Measurements from ENCODE around the gene CD300LF. TPM values are rescaled to one million over a fixed set of nuclear protein-coding genes. Genes with fewer than 3 reads are reported as not detected.

Gene CD300LF
- total RNA-seq, 1 experiment from 2014 or later, result 2.4 TPM

DNA sequence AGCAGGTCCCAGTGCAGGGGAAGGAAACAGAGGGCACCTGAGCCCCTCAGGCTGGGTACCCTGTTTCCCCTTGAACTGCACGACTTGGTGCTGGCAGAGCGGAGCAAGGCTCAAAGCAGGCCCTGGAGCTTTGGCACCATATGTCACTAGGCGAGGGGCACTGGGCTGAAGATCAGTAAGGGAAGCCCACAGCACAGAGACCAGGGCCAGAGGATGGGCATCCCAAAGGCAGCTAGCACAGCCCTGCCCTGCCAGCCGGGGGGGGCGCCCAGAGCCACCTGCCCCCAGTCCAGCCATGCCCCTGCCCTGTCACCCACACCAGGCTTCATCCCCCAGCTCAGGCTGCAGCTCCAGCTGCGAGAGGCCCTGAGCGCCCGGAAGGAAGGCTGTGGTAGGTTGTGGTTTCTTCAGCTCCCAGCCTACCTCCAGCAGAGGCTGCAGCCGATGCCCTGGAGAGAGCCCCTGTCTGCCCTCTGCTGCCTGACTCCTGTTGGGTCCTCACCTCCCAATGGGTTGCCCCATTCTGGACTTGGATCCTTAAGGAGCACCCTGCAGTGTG lies 46.6 kb upstream of the CD300LF start:
- CTCF ChIA-PET, result interaction anchor here (1.2 to 5.0 kb wide), 8 partner anchors 11 to 103 kb away, joined by 4 to 102 read pairs (median 11); partner anchors contain the start of genes NAT9, NHERF1 and RAB37

DNA sequence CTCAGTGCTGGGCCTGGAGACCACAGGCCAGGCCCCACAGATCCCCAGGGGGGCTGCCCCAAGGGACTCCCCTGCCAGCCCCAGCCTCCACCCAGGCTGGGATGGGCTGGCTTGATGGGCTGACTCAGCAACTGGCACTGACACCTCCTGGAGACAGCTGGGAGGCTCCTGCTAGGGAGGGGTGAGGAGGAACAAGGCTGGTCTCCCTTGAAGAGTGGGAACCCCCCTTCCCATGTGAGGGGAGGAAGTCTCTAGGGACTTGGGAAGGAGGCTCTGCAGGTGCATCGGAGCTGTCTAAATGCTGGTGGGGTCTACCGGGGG lies 46.1 kb upstream of the CD300LF start:
- intact Hi-C loops (cut with micrococcal nuclease; ENCODE audit: unreplicated experiment), result no loop called here
- peaks cover 41% of the 10 kb centered on the region for H3K4me1 Mint-ChIP-seq (ENCODE audit: low read depth, unreplicated experiment)
- no TSS peak for BruUV-seq (replicated peaks)
- Histone ChIP-seq H3K4me1 (peaks cover 69% of the 10 kb centered on the region), H3K36me3 (ENCODE audit: control insufficient read depth, insufficient read depth, low read length) (peaks cover 2% of the 10 kb centered on the region), H3K27me3 (replicated peaks; ENCODE audit: control insufficient read depth, insufficient read depth, low read length) (no peaks in the 10 kb centered on the region), H3K9me3 (no peaks in the 10 kb centered on the region), H3K4me3 (ENCODE audit: low read depth, low read length) (no peak overlapping the region)
- peak overlapping the region; percentile 94 for H3K27ac Mint-ChIP-seq (ENCODE audit: unreplicated experiment)
- CTCF ChIA-PET, result interaction anchor here (1.1 to 5.0 kb wide), 7 partner anchors 11 to 101 kb away, joined by 3 to 102 read pairs (median 14); partner anchors contain the start of genes NAT9, NHERF1 and RAB37
- H3K36me3 Mint-ChIP-seq (ENCODE audit: insufficient read depth, unreplicated experiment), result peaks cover 34% of the 10 kb centered on the region
- peak overlapping the region; percentile 69 for H3K4me3 Mint-ChIP-seq (ENCODE audit: unreplicated experiment)
- DNase-seq, result peak in 1 of 2 experiments; percentile 40
- POLR2A ChIA-PET, result interaction anchor here (0.6 to 2.3 kb wide), 3 partner anchors 9 to 23 kb away, joined by 3 to 40 read pairs (median 9); no protein-coding TSS in a partner anchor
- H3K9me3 Mint-ChIP-seq (ENCODE audit: unreplicated experiment), result no peaks in the 10 kb centered on the region
- no peaks in the 10 kb centered on the region for H3K27me3 Mint-ChIP-seq (ENCODE audit: insufficient read depth, unreplicated experiment)
- TF ChIP-seq, protein P1, sequence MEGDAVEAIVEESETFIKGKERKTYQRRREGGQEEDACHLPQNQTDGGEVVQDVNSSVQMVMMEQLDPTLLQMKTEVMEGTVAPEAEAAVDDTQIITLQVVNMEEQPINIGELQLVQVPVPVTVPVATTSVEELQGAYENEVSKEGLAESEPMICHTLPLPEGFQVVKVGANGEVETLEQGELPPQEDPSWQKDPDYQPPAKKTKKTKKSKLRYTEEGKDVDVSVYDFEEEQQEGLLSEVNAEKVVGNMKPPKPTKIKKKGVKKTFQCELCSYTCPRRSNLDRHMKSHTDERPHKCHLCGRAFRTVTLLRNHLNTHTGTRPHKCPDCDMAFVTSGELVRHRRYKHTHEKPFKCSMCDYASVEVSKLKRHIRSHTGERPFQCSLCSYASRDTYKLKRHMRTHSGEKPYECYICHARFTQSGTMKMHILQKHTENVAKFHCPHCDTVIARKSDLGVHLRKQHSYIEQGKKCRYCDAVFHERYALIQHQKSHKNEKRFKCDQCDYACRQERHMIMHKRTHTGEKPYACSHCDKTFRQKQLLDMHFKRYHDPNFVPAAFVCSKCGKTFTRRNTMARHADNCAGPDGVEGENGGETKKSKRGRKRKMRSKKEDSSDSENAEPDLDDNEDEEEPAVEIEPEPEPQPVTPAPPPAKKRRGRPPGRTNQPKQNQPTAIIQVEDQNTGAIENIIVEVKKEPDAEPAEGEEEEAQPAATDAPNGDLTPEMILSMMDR (IDR thresholded peaks at IDR 0.05; ENCODE audit: insufficient read depth in 1 of 2, low read depth in 1 of 2, low read length in 1 of 2, severe bottlenecking in 1 of 2, unreplicated experiment in 1 of 2), result no peak

More for the DNA sequence above, 46.6 kb upstream of the CD300LF start:
- H3K27me3 ChIP-seq (replicated peaks; ENCODE audit: control insufficient read depth, insufficient read depth, low read length), result no peaks in the 10 kb centered on the region
- peak overlapping the region; percentile 94 for H3K27ac Mint-ChIP-seq (ENCODE audit: unreplicated experiment)
- peaks cover 73% of the 10 kb centered on the region for H3K4me1 ChIP-seq
- intact Hi-C loops (cut with micrococcal nuclease; ENCODE audit: unreplicated experiment), result no loop called here
- peaks cover 37% of the 10 kb centered on the region for H3K36me3 Mint-ChIP-seq (ENCODE audit: insufficient read depth, unreplicated experiment)
- TF ChIP-seq, protein P1 (IDR thresholded peaks at IDR 0.05; ENCODE audit: insufficient read depth in 1 of 2, low read depth in 1 of 2, low read length in 1 of 2, severe bottlenecking in 1 of 2, unreplicated experiment in 1 of 2), result peak in 1 of 2 experiments; percentile 30
- no peaks in the 10 kb centered on the region for H3K9me3 Mint-ChIP-seq (ENCODE audit: unreplicated experiment)
- no peaks in the 10 kb centered on the region; the same call in none of the 2 replicates for H3K36me3 ChIP-seq (ENCODE audit: control insufficient read depth, insufficient read depth, low read length)
- POLR2A ChIA-PET, result interaction anchor here (0.6 to 2.3 kb wide), 5 partner anchors 9 to 114 kb away, joined by 3 to 40 read pairs (median 9); partner anchors contain the start of genes FDXR and NAT9
- H3K4me3 ChIP-seq (ENCODE audit: low read depth, low read length), result no peak overlapping the region
- DNase-seq, result peak; percentile 71 to 73
- H3K9me3 ChIP-seq, result no peaks in the 10 kb centered on the region
- no TSS peak for BruUV-seq (replicated peaks)
- peak overlapping the region; percentile 69 for H3K4me3 Mint-ChIP-seq (ENCODE audit: unreplicated experiment)
- peaks cover 41% of the 10 kb centered on the region for H3K4me1 Mint-ChIP-seq (ENCODE audit: low read depth, unreplicated experiment)
- H3K27me3 Mint-ChIP-seq (ENCODE audit: insufficient read depth, unreplicated experiment), result no peaks in the 10 kb centered on the region

DNA sequence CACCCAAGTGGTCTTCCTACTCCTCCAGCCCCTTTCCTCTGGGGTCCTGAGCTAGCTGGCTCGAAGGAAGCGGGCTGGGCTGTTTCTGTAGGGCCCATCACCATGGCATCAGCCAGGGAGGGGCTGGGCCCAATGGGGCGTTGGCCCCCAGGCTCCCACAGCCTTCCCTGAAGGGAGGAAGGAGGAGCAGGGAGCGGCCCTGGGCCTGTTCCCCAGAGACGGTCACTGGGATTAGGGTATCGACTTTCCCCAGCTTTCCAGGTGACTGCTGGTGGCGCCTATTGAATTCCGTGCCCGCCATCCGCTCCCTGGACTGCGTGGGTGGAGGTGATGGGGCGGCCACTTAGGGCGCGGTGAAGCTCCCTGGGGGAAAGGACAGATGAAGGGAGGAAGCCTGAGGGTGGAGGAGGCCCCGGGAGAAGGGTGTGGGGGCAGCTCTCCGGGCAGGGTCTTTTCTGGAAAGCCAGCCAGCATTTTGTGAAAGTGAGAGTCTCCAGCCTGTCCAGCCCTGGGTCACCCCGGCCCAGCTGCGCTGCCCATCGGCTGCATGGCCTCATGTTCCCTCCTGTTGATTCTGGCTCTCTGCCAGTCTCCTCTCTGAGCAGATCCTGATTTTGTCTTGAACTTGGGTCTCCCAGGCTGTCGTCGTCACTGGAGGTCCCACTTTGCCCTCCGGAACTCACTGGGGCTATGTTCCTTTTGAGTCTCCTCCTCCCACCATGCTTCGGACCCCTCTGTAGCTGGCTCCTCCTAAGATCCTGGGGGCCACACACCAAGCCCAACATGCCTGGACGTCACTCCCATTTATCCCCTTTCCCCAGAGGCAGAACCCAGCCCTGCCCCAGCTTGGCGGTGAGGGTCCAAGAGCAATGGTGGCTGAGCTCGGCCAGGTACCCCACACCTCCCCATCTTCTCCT lies 45.5 kb upstream of the CD300LF start:
- Mint-ChIP-seq H3K4me3 (ENCODE audit: unreplicated experiment) (peak overlapping the region; percentile 69), H3K27me3 (ENCODE audit: insufficient read depth, unreplicated experiment) (no peaks in the 10 kb centered on the region)

More for the DNA sequence above, 45.5 kb upstream of the CD300LF start:
- POLR2A ChIA-PET, result interaction anchor here (0.6 to 2.3 kb wide), 3 partner anchors 8 to 22 kb away, joined by 3 to 40 read pairs (median 5); partner anchors contain the start of gene NAT9
- Mint-ChIP-seq H3K4me1 (ENCODE audit: low read depth, unreplicated experiment) (peaks cover 42% of the 10 kb centered on the region), H3K27ac (ENCODE audit: unreplicated experiment) (peak overlapping the region; percentile 94), H3K9me3 (ENCODE audit: unreplicated experiment) (no peaks in the 10 kb centered on the region), H3K36me3 (ENCODE audit: insufficient read depth, unreplicated experiment) (peaks cover 37% of the 10 kb centered on the region)
- Histone ChIP-seq H3K9me3 (no peaks in the 10 kb centered on the region), H3K4me1 (peaks cover 69% of the 10 kb centered on the region), H3K36me3 (ENCODE audit: control insufficient read depth, insufficient read depth, low read length) (peaks cover 2% of the 10 kb centered on the region), H3K27me3 (replicated peaks; ENCODE audit: control insufficient read depth, insufficient read depth, low read length) (no peaks in the 10 kb centered on the region), H3K4me3 (ENCODE audit: low read depth, low read length) (no peak overlapping the region)
- intact Hi-C loops (cut with micrococcal nuclease; ENCODE audit: unreplicated experiment), result no loop called here
- DNase-seq, result peak in 1 of 2 experiments; percentile 32
- TF ChIP-seq, protein P1 (IDR thresholded peaks at IDR 0.05; ENCODE audit: insufficient read depth in 1 of 2, low read depth in 1 of 2, low read length in 1 of 2, severe bottlenecking in 1 of 2, unreplicated experiment in 1 of 2), result no peak
- BruUV-seq (replicated peaks), result no TSS peak
- CTCF ChIA-PET, result interaction anchor here (1.1 to 5.0 kb wide), 4 partner anchors 10 to 33 kb away, joined by 3 to 102 read pairs (median 25); partner anchors contain the start of genes NHERF1 and RAB37
